ENCODE measurements around the gene ZIC1.

ZIC1 gene

GRCh38 chr3:147397155-147397874 lies 11.8 kb upstream of the ZIC1 start:
- FAIRE-seq = no peak

GRCh38 chr3:147397875-147398812 lies 11.0 kb upstream of the ZIC1 start:
- no peak for FAIRE-seq

GRCh38 chr3:147398813-147399534 lies 10.2 kb upstream of the ZIC1 start:
- FAIRE-seq = no peak

- FAIRE-seq = no peak
These were observed 9.1 kb upstream of the ZIC1 start for GRCh38 chr3:147400111-147400510.

- no peak for FAIRE-seq
These were observed 8.2 kb upstream of the ZIC1 start for GRCh38 chr3:147400999-147401398.

GRCh38 chr3:147401421-147401820 lies 7.7 kb upstream of the ZIC1 start:
- no peak for FAIRE-seq

- FAIRE-seq = no peak
These were observed 7.0 kb upstream of the ZIC1 start for GRCh38 chr3:147402159-147402558.

GRCh38 chr3:147403511-147403910 lies 5.7 kb upstream of the ZIC1 start:
- no peak for FAIRE-seq

- no peak for FAIRE-seq
These were observed 5.0 kb upstream of the ZIC1 start for GRCh38 chr3:147404000-147404799.

- no peak for FAIRE-seq
These were observed 4.3 kb upstream of the ZIC1 start for GRCh38 chr3:147404800-147405230.

- no peak for FAIRE-seq
These were observed 3.7 kb upstream of the ZIC1 start for GRCh38 chr3:147405231-147406027.

- FAIRE-seq = no peak
These were observed 2.9 kb upstream of the ZIC1 start, which contains the start of gene ZIC4 for GRCh38 chr3:147406028-147406931. Gene ZIC4, minus strand, starts transcription at chr3:147406543. Its CDS starts 3,746 bp downstream, at chr3:147402797.

GRCh38 chr3:147407114-147407497 lies 2.1 kb upstream of the ZIC1 start:
- FAIRE-seq = no peak

- no peak for FAIRE-seq
These were observed 1.5 kb upstream of the ZIC1 start for GRCh38 chr3:147407498-147408187.

- no peak for FAIRE-seq
These were observed 721 bp upstream of the ZIC1 start for GRCh38 chr3:147408188-147409100.

- FAIRE-seq = no peak
These were observed 956 bp downstream of the ZIC1 start for GRCh38 chr3:147410116-147410525.

GRCh38 chr3:147410526-147411237 lies 1.5 kb downstream of the ZIC1 start:
- FAIRE-seq = no peak
